HG03378 (cell line): ENCODE measurements around the gene EEF1AKMT4.
A peak's percentile ranks its signal among the peaks of the same experiment; 100 is the strongest.

Source experiments
- ATAC-seq: cut with Tn5 transposase; IDR thresholded peaks from one replicate; pipeline ENCODE4 v1.9.1; 2021; ENCODE audit warnings: mild to moderate bottlenecking, moderate library complexity; ENCODE audit not compliant: unreplicated experiment

The EEF1AKMT4 gene

GRCh38 chr3:184249412-184250166 lies at the start of gene EEF1AKMT4:
Gene EEF1AKMT4 (plus strand): TSS chr3:184249672. CDS start chr3:184249695, 23 bp downstream.
- peak; percentile 76 for ATAC-seq

- ATAC-seq: no peak
These were observed 48.6 kb upstream of the EEF1AKMT4 start for GRCh38 chr3:184200825-184201224.

GRCh38 chr3:184203526-184203925 lies 45.9 kb upstream of the EEF1AKMT4 start:
- no peak for ATAC-seq

- no peak for ATAC-seq
These were observed 40.1 kb upstream of the EEF1AKMT4 start for GRCh38 chr3:184209146-184209923.

GRCh38 chr3:184211297-184211696 lies 38.2 kb upstream of the EEF1AKMT4 start:
- ATAC-seq: no peak

GRCh38 chr3:184211718-184212117 lies 37.8 kb upstream of the EEF1AKMT4 start:
- no peak for ATAC-seq

GRCh38 chr3:184218814-184219213 lies 30.7 kb upstream of the EEF1AKMT4 start:
- ATAC-seq: no peak

- no peak for ATAC-seq
These were observed 27.0 kb upstream of the EEF1AKMT4 start for GRCh38 chr3:184222521-184222920.

- no peak for ATAC-seq
These were observed 25.5 kb upstream of the EEF1AKMT4 start for GRCh38 chr3:184223946-184224345.

- ATAC-seq: no peak
These were observed 22.0 kb upstream of the EEF1AKMT4 start for GRCh38 chr3:184227481-184227935.

- no peak for ATAC-seq
These were observed 20.9 kb upstream of the EEF1AKMT4 start for GRCh38 chr3:184228376-184229137.

GRCh38 chr3:184229394-184230080 lies 19.9 kb upstream of the EEF1AKMT4 start, which contains the start of gene VWA5B2:
Gene VWA5B2 (plus strand): TSS chr3:184229585. CDS start chr3:184230529, 944 bp downstream.
- ATAC-seq: peak; percentile 45

- no peak for ATAC-seq
These were observed 19.3 kb upstream of the EEF1AKMT4 start for GRCh38 chr3:184230081-184230602.

- no peak for ATAC-seq
These were observed 18.6 kb upstream of the EEF1AKMT4 start for GRCh38 chr3:184230603-184231528.

GRCh38 chr3:184231671-184232070 lies 17.8 kb upstream of the EEF1AKMT4 start:
- ATAC-seq: no peak

GRCh38 chr3:184233127-184233843 lies 16.2 kb upstream of the EEF1AKMT4 start:
- ATAC-seq: no peak

- no peak for ATAC-seq
These were observed 15.2 kb upstream of the EEF1AKMT4 start for GRCh38 chr3:184234224-184234623.

GRCh38 chr3:184234671-184235380 lies 14.6 kb upstream of the EEF1AKMT4 start:
- no peak for ATAC-seq
